CD4-positive, alpha-beta T cell treated with Interleukin-17A for 4 hours (primary cell): ENCODE measurements around the gene PRMT1.

Source experiments
- DNase-seq: peaks from one replicate; pipeline ENCODE4 v3.0.0-alpha.2; 2020; ENCODE audit warnings: mixed read lengths

The PRMT1 gene

DNA sequence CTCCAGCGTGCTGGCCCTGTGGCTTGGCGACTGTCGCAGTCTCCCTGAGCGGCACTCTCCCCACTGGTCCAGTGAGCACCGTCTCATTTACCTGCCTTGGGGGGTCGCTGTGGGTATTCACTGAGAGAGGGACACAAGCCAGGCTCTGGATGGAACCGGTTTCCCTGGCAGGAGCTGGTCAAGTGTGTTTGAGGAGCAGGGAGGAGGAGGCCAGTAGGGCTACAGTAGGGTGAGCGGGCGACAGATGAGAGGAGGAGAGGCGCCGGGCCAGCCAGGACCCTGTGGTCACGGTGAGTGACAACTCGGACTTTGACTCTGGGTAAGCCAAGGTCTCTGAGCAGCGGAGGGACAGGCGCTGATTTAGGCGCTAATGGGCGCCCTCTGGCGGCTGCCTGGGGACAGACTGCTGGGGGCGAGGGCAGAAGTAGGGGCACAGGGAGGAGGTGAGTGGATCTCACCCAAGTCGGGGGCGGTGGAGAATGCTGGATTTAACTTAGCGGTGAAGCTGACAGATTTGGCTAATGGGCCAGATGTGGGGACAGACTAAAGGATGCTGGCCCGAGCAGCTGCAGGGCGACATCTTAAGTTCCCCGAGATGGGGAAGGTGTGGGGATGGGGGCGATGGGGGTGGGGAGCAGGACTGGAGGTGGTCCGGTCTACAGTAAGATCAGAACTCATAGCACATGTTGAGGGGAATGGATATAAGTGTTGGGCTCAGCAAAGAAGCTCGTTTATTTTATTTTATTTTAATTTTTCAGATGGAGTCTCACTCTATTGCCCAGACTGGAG, 4.7 kb upstream of the PRMT1 start:
- peak; percentile 84 for DNase-seq

- peak; percentile 84 for DNase-seq
Observed at GRCh38 chr19:49676136-49676783, 811 bp upstream of the PRMT1 start.

DNA sequence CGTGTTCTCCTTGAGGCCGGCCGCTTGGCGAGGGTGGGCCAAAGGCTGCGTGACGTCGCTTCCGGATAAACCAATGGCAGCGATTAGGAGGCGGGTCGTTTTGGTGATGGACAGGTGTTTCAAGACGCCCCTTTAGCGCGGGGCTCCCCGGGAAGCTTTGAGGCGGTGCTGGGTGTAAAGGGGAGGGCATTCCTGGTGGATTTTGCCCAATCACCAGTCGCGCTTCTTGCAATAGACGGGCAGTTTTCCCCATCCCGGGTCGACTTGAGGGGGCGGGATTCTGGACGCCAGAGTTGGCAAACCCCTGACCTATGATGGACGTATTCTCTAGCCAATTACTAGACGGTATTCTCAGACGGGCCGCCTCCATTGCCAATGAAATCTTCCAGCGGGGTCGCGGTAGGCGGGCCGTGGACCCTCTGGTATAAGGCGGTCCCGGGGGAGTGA, 264 bp upstream of the PRMT1 start:
- peak; percentile 99 for DNase-seq

GRCh38 chr19:49677901-49678674, 1.0 kb downstream of the PRMT1 start:
- peak; percentile 84 for DNase-seq

GRCh38 chr19:49678985-49679770, 2.1 kb downstream of the PRMT1 start:
- DNase-seq: no peak

DNA sequence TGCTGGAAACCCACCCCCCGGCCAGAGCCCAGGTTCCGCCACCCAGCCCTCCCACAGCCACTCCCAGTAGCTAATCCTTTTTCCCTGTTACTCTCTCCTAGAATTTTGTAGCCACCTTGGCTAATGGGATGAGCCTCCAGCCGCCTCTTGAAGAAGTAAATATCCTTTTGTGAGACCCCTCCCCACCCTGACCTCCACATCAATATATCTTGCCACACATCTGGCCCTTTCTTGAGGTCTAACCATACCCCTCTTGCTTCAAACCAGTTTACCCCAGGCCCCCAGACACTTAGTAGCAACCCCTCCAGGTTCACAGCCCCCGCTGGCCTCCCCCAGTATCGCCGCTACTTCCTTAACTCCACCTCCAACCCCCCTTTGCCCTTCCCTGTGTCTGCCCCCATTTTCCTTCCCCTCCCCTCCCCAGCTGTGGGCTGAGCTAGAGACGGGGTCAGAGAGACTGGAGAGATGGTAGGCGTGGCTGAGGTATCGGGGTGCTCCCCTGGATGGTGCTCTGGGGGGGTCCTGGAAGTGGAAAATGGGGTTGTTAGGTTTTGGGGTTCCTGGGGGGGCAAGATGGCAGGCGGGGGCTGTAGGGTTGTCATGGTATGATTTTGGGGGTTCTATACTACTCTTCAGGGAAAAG, 2.8 kb downstream of the PRMT1 start:
- no peak for DNase-seq

GRCh38 chr19:49680421-49681351, 3.6 kb downstream of the PRMT1 start:
- DNase-seq: peak; percentile 96

DNA sequence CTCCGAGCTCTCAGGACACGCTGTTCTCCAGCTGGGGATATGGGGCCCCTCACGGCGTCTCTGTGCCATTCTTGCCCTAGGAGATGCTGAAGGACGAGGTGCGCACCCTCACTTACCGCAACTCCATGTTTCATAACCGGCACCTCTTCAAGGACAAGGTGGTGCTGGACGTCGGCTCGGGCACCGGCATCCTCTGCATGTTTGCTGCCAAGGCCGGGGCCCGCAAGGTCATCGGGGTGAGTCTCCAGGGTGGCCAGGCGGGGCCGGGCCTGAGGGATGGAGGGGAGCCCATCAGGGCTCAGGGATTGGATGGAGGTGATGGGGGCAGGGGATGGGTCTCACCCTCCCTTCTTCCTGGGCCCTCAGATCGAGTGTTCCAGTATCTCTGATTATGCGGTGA, 4.8 kb downstream of the PRMT1 start:
- DNase-seq: no peak

DNA sequence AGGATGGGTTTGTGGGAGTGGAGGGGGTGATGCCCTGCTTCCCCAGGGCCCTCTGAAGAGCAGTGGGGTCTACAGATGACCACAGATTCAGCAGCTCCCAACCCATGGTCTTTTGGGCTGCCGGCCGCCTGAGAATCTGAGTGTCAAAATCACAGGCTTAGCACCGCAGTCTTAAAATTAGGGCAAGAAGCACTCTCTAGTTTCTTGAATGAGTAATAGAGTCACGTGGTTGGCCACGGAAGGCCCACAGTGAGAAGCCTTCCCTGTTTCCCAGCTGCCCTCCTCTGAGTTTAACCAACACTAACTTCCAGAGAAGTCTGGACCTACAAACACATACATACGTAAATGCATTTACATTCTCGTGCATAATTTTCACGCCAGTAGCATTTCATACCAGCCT, 5.2 kb downstream of the PRMT1 start:
- DNase-seq: no peak

DNA sequence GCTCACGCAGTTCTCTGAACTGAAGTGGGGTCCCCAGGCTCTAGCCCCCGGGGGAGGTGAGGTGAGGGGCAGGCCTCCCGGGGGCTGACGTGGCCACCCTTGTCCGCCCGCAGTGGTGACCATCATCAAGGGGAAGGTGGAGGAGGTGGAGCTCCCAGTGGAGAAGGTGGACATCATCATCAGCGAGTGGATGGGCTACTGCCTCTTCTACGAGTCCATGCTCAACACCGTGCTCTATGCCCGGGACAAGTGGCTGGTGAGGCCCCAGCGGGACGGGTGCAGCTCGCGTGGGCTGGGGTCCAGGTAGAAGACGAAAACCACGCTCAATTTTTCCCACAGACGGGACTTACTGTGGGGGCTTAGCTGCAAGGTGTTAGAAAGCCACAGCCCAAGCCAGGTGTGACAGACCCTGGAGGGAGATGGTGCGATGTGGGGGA, 6.8 kb downstream of the PRMT1 start:
- no peak for DNase-seq

DNA sequence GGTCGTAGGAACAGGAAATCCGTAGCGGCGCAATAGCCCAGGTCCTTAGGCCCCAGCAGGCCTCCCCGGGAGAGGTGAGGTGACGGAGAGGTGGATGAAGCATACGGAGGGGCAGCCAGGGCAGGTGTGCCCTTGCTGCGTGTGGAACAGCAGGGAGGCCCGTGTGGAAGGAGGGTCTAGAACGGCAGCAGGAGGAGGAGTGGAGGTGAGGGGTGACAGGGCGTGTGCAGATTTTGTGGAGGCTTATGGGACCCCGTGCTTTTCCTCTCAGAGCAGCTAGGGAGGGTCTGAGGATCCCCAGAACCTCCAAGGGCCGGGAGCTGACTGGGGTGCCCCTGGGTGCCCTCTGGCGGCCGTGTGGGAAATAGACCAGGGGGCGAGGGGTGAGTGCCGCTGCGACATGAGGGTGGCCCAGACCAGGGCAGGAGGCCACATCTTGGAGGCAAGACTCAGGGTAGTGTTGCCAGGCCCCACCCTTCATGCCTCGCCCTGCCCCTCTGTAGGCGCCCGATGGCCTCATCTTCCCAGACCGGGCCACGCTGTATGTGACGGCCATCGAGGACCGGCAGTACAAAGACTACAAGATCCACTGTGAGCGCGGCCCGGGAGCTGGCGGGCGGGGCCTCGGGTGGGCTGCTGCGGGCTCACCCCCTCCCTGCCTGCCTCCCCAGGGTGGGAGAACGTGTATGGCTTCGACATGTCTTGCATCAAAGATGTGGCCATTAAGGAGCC, 7.3 kb downstream of the PRMT1 start:
- DNase-seq: peak; percentile 39

GRCh38 chr19:49684983-49685553, 8.0 kb downstream of the PRMT1 start:
- DNase-seq: no peak

GRCh38 chr19:49685845-49686332, 8.8 kb downstream of the PRMT1 start:
- DNase-seq: no peak

DNA sequence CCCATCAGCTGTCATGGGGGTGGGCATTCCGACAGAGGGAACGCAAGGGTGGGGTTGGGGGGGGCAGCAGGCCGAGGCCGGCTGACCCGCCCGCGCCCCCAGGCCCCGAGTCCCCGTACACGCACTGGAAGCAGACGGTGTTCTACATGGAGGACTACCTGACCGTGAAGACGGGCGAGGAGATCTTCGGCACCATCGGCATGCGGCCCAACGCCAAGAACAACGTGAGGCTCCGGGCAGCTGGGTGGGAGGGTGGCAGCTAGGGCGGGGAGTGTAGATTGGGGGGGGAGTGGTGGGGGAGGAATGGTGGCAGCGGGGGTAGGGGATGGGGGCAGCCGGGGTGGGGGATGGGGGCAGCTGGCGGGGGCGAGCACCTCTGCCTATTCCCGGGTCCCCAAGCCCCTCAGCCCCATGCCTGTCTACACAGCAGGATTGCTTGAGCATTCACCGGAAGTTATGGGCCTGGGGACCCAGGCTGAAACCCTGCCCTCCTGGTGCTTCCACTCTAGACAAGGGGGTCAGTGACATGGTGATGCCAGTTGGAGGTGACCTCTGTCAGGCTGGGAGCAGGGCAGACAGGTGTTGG, 9.5 kb downstream of the PRMT1 start:
- DNase-seq: no peak

GRCh38 chr19:49687150-49687549, 10.1 kb downstream of the PRMT1 start:
- DNase-seq: no peak

DNA sequence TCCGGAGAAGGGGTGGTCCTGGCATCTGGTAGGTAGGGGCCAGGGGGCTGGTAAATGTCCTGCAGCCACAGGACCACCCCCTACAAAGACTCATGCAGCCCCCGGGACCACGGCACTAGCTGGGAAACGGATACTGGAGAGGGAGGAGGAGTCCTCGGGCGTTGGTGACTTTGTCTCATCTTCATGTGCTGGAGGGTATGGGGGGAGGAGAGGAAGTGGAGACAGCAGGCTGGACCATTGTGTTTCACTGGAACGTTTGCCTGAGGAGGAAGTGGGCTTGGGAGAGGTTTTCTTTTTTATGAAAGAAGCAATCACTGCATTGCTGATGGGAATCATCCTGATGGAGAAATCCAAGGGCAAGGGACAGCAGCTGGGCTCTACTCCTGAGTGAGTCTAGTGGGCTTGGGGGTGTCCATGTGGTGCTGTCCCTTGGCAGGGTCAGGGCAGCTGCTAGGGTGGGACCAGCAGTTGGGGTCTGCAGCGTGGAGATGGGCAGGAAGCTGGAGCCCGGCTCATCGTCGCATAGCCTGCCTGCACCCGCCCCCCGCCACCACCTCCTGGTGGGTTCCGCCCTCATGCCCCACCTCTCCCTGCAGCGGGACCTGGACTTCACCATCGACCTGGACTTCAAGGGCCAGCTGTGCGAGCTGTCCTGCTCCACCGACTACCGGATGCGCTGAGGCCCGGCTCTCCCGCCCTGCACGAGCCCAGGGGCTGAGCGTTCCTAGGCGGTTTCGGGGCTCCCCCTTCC, 10.7 kb downstream of the PRMT1 start:
- no peak for DNase-seq

DNA sequence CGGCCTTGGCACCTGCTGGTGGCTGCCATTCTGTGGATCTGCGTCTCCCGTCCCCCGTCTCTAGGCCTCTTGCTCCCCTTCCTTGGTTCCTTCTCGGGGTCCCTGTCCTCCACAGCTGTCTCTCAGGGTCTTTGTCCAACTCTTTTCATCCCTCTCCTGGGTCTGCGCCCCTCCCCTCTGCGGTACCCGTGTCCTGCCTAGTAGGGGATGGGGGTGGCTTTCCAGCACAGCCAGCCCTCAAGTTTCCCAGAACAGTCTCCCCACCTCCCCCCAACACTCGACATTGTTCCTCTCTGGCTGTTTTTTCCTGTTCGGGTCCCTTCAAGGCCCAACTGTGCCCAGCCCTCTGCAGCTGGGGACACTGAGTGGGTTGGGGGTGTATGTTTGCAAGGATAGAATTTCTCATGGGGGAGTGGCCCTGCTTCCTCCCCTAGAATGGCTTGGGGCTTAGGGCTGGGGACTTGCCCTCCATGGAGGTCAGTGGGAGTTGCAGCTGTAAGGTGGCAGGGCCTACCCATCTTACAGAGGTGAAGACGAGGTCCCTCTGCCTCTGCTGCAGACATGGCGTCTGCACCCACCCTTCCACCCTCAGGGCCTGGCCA, 11.6 kb downstream of the PRMT1 start:
- DNase-seq: no peak
